ENCODE results near the gene TBC1D21. TPM values are rescaled to one million over a fixed set of nuclear protein-coding genes. Genes with fewer than 3 reads are reported as not detected.

TBC1D21 gene
- total RNA-seq, 1 experiment from 2014 or later = not detected

GRCh38 chr15:73907035-73907408, 33.7 kb downstream of the TBC1D21 start:
- intact Hi-C loops (cut with micrococcal nuclease; ENCODE audit: unreplicated experiment) = loop anchor here (5.0 kb wide), 1 partner anchor 600 kb away; no protein-coding TSS in a partner anchor
- Histone ChIP-seq H3K4me3 (ENCODE audit: low read depth, low read length, poor library complexity, severe bottlenecking) (no peak overlapping the region), H3K9me3 (ENCODE audit: low read depth, low read length, poor library complexity, severe bottlenecking) (no peaks in the 10 kb centered on the region), H3K27me3 (replicated peaks; ENCODE audit: insufficient read depth, low read depth, low read length, poor library complexity) (no peaks in the 10 kb centered on the region), H3K4me1 (ENCODE audit: insufficient read depth, low read length, poor library complexity, severe bottlenecking) (peaks cover 11% of the 10 kb centered on the region), H3K36me3 (ENCODE audit: insufficient read depth, low read length, poor library complexity, severe bottlenecking) (no peaks in the 10 kb centered on the region), H3K27ac (ENCODE audit: low read depth, low read length, poor library complexity, severe bottlenecking) (no peak overlapping the region)
- TF ChIP-seq EZH2 (IDR thresholded peaks at IDR 0.05; ENCODE audit: borderline replicate concordance, low read depth, low read length, poor library complexity, severe bottlenecking) (no peak), CTCF (conservative IDR thresholded peaks at IDR 0.05; ENCODE audit: low read depth, low read length) (no peak)
- CTCF ChIA-PET = interaction anchor here (0.6 to 1.2 kb wide), 3 partner anchors 9 to 35 kb away, joined by 3 to 6 read pairs (median 5); no protein-coding TSS in a partner anchor
- no TSS peak for BruUV-seq (replicated peaks)
- POLR2A ChIA-PET (ENCODE audit: low non-redundant PET) = no interaction called here
- DNase-seq (ENCODE audit: low spot score) = no peak

- TF ChIP-seq CTCF (conservative IDR thresholded peaks at IDR 0.05; ENCODE audit: low read depth, low read length) (peak; percentile 95), EZH2 (IDR thresholded peaks at IDR 0.05; ENCODE audit: borderline replicate concordance, low read depth, low read length, poor library complexity, severe bottlenecking) (no peak)
- ChIA-PET POLR2A (ENCODE audit: low non-redundant PET) (no interaction called here), CTCF (interaction anchor here (0.6 to 0.8 kb wide), 2 partner anchors 34 to 1550 kb away, joined by 3 read pairs; no protein-coding TSS in a partner anchor)
- H3K4me1 ChIP-seq (ENCODE audit: insufficient read depth, low read length, poor library complexity, severe bottlenecking) = peaks cover 11% of the 10 kb centered on the region
- H3K4me3 ChIP-seq (ENCODE audit: low read depth, low read length, poor library complexity, severe bottlenecking) = no peak overlapping the region
- no peak overlapping the region for H3K27ac ChIP-seq (ENCODE audit: low read depth, low read length, poor library complexity, severe bottlenecking)
- no peaks in the 10 kb centered on the region for H3K9me3 ChIP-seq (ENCODE audit: low read depth, low read length, poor library complexity, severe bottlenecking)
- no peaks in the 10 kb centered on the region for H3K27me3 ChIP-seq (replicated peaks; ENCODE audit: insufficient read depth, low read depth, low read length, poor library complexity)
- intact Hi-C loops (cut with micrococcal nuclease; ENCODE audit: unreplicated experiment) = loop anchor here (2.0 to 5.0 kb wide), 2 partner anchors 33 to 601 kb away; no protein-coding TSS in a partner anchor
- peak; percentile 78 for DNase-seq (ENCODE audit: low spot score)
- no TSS peak for BruUV-seq (replicated peaks)
- no peaks in the 10 kb centered on the region for H3K36me3 ChIP-seq (ENCODE audit: insufficient read depth, low read length, poor library complexity, severe bottlenecking)
Observed at GRCh38 chr15:73908030-73908821, 34.9 kb downstream of the TBC1D21 start.

DNA sequence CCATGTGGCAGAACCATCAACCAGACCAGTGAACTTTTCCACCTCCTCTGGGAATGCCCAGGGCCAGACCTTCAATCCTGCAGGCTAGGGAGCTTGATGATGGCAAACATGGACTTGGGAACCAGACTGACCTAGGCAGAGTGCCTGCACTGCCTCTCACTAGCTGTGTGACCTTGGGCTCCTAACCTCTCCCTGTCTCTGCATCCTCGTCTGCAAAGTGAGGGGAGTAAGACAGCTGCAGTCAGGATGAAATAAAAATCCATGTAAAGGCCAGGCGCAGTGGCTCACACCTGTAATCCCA, 35.4 kb downstream of the TBC1D21 start:
- Histone ChIP-seq H3K9me3 (ENCODE audit: low read depth, low read length, poor library complexity, severe bottlenecking) (no peaks in the 10 kb centered on the region), H3K36me3 (ENCODE audit: insufficient read depth, low read length, poor library complexity, severe bottlenecking) (no peaks in the 10 kb centered on the region), H3K27me3 (replicated peaks; ENCODE audit: insufficient read depth, low read depth, low read length, poor library complexity) (no peaks in the 10 kb centered on the region), H3K4me3 (ENCODE audit: low read depth, low read length, poor library complexity, severe bottlenecking) (no peak overlapping the region), H3K27ac (ENCODE audit: low read depth, low read length, poor library complexity, severe bottlenecking) (no peak overlapping the region), H3K4me1 (ENCODE audit: insufficient read depth, low read length, poor library complexity, severe bottlenecking) (peaks cover 12% of the 10 kb centered on the region)
- ChIA-PET CTCF (no interaction called here), POLR2A (ENCODE audit: low non-redundant PET) (no interaction called here)
- intact Hi-C loops (cut with micrococcal nuclease; ENCODE audit: unreplicated experiment) = loop anchor here (2.0 to 5.0 kb wide), 2 partner anchors 34 to 601 kb away; no protein-coding TSS in a partner anchor
- no peak for TF ChIP-seq CTCF (conservative IDR thresholded peaks at IDR 0.05; ENCODE audit: low read depth, low read length)
- BruUV-seq (replicated peaks) = no TSS peak
- no peak for DNase-seq (ENCODE audit: low spot score)

Data from A673 (cell line).